ENCODE results near the gene CDH10.

CDH10 gene

DNA sequence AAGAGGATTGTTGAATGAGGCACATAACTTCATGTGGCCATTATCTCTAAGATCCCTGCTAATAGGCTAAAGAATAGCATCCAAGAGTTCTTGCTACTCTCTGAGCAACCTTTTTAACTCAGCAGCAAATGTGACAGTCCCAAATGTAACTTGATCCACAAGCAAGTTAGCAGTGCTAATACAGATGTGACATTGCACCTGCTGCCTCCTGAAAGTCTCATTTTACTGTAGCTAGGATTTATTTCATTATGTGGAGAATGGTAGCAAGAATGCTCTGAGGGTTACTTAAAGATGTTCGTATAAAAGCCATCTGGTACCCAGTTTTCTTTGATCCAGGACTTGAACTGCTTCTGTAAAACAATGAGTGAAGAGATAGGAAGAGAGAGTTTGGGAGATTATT is 45.8 kb downstream of the CDH10 start:
- DNase-seq, result no peak

DNA sequence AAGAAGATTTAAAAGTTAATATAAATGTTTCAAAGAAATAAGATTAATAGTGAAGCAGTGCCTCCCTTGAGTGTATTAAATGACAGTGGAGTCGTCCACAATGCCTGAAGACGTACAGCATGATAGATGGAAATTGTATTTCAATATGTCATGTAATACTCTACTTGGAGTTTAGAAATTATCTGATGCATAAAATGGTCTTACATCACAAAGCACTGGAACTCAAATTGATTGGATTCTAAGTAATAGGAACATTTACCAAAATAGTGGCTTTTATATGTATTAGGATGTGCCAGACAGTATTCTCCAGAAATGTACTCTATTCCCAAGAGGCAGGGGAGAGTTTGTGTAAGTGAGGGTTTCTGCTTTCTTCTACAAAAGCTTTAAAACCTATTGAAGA is 49.4 kb downstream of the CDH10 start:
- DNase-seq, result no peak

DNA sequence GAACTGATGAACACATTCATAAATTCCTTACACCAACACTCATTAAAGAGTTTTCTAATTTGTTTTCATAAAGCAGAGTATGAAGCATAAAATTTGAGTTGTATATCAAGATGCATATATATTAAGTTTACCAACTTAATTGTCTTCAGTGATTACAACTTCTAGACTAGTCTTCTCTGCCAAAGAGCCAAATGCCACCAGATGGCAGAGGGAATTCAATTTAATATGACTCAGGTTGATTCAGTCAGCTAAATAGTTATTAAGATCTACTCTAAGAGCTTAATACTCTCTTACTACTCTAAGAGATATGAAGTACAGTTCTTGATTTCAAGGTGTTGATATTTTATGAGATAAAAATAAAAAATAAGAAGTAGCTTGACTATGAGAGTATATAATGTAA is 53.4 kb downstream of the CDH10 start:
- peak in 1 of 14 donors; percentile 36 for DNase-seq

GRCh38 chr5:24589566-24589965 is 55.2 kb downstream of the CDH10 start:
- DNase-seq, result no peak

DNA sequence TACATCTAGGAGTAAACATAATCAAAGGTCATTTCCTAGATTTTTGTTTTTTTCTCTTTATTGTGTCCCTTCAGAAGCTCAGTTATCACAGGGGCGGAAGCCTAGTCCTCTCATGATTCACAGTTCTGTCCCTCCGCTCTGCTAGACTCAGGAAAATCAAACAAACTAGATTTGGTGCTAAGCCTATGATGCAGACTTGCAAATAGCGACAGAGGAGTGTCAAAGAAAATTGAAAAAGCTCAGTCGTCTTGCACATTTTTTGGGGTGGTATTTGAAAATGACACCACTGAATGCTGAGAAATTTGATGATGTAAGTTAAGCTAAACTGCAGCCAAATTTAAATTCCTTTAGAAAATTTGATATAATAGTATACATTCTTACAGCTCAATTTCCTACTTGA is 59.0 kb downstream of the CDH10 start:
- DNase-seq, result no peak

DNA sequence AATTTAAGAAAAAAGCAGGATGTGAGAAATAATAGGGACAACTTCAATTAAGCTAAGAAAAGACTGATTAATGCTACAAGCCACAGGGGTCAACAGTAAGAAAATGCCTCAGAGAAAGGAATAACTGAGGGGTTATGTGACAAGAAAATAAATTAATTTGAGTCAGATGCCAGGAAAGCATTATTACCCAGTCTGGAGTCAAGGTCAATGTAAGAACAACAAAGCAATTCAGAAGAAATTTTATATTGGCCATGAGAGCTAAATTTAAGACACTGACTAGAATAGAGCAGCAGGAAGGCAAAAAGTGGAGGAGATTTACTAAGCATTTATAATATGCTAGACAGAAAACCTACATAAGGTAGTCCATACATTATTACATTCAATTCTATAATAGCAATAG is 73.5 kb downstream of the CDH10 start:
- no peak for DNase-seq

- no peak for DNase-seq
Measured at GRCh38 chr5:24566933-24567332, 77.8 kb downstream of the CDH10 start.

DNA sequence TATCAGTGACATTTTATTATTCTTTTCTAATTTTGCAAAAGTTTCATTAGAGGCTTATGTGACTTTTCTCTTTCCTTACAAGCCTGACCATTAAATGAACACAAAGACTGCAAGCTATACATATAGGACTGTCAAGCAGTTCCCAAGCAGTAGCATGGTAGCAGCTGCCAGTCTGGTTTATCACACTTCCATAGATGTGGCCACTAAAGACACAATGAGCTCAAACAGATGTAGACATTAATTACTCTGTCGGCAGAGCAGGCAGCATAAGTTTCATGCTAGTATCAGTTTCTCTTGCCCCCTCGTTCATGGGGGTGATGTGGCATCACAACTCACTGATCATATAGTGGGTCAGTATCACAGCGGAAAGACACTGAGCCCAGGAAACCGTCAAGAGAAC is 89.5 kb downstream of the CDH10 start:
- no peak for DNase-seq

DNA sequence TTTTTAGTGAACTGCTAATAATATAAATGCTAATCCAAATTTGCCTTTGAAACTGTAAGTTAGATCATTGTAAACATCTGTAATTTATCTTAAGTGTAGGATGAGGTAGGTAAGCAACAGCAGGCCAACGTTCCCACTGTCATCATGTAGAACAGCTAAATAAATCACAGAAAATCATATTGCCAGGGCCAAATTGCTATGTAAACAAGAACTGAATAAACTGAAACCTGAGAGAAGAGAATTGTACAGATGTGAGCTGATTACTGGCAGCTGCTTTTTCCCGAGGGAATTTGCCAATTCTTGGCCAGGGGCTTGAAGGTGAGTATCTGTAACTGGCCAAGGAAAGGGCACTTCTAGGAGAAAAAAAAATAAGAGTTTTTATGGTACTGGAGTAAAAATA is 97.6 kb downstream of the CDH10 start:
- DNase-seq, result no peak

DNA sequence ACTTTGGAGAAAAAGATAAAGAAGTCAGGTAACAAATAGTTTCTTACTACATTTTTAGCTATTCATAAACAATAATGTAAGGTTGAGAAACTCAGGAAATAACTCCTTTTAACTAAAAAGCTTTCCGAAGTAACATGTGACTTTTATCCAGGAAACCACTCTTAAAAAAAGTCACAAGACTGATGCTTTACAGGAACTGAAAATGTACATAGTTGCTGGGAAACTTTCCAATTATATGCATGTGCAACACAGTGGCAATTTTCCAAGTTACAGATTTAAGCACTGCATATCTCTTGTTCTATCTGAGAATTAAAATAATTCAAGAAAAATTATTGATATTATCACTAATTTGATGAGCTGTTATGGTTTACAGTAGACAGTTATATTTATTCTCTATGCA is 105.2 kb downstream of the CDH10 start:
- DNase-seq, result no peak

DNA sequence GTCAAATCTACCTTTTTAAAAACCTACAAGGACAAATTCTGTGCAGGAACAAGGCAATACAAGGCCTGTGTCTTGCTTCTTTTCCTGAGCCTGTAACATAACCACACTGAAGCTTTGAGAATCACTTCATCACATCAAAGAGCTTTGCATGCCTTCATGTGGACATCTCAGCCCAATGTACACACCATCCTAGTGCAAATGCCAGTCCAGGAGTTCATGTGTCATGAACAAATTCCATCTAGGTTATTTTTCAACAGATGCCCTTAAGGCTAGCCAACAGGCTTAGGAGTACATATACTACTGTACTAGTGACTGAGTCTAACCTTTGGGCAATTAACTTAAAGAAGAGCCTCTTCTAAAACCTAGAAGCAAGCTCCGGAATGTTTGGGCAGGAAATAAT is 106.4 kb downstream of the CDH10 start:
- DNase-seq, result peak in 1 of 14 donors; percentile 4

DNA sequence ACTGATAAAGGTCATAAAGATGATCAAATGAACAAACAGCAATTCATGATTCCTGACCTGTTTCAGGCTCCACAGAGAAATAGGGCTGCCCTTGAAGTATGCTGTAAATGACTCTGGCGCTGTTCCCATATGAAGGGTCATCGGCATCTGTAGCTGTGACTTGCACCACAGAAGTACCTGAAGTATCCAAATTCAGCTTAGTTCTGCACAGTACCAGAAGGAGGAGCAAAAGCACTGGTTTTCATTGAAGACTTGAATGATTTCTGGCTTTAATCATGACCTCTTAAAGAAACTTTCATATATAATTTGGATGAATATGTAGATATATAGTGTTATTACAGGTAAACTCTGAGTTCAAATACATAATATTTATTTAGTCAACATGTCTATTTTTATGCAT is 109.1 kb downstream of the CDH10 start:
- DNase-seq, result no peak

DNA sequence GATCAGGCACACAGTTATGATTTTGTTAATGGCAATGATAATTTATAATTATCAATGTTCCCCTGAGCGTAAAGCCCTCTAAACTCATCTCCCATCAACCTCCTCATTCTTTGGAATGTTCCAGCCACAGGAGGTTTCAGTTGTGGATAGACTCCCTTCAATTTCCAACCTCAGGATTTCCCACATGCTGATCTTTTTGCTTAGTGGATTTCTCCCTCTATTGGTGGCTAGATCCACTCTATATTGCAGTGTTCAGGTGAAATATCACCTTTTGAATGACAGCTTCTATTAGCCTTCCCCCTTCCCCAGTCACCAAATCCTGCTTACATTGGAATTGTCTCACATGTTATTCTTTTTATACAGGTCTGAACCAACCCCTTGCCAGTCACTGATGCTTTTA is 113.9 kb downstream of the CDH10 start:
- DNase-seq, result no peak

DNA sequence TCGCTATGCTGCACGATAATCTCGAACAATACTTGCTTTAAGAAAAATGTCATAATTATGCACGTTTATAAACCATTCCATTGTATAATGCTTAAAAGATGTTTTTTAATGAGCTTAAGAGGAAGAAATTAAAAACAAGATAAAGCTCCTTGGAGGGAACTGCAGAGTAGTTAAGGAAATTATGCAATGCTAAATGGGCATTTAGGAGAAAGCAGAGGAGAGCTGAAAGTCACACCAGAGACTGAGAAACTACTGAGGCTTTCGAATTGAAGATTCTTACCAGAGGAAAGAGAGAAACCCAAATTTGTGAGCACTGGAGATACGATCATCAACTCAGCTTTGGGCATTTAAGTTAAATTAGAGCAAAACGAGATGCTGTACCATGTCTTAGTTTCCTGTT is 119.4 kb downstream of the CDH10 start:
- DNase-seq, result no peak

- DNase-seq, result no peak
Measured at GRCh38 chr5:24512423-24512822, 132.4 kb downstream of the CDH10 start.

- DNase-seq, result no peak
Measured at GRCh38 chr5:24510523-24510988, 134.2 kb downstream of the CDH10 start.

DNA sequence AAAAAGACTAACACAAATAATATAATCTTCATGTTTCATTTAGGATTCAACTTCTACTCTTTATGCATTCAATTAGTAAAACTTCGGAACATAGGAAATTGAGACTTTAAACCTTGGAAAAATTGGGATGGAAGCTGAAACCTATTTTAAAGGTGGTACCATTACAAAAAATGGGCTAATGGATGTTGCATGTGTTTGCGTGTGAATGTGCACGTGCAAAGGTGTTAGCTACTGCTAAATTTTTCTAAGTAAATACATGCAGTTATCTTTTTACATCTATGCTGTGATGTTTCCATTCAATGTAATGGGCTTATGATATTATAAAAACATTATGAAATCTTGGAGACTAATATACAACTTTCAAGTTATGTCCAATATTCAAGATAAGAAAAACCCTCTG is 134.8 kb downstream of the CDH10 start:
- no peak for DNase-seq

- no peak for DNase-seq
Measured at GRCh38 chr5:24505258-24505657, 139.5 kb downstream of the CDH10 start.

GRCh38 chr5:24497591-24498157 is 147.1 kb downstream of the CDH10 start:
- no peak for DNase-seq

DNA sequence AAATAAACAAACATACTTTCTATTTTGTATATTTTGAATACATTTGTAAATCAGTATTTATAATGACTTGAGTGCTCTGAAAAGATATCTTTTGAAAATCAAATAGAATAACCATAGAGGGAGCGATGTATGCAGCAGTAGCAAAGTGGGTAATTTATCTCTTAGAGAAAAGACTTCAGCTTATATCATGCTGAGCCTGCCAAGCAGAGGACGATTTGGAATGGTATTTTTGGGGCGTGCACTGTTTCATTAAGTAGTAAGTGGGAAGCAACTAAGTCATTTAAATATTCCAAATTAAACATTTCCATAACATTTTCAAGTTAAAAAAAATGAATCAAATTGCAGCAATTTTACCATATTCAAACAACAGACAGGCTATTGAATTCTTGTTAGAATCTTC is 147.6 kb downstream of the CDH10 start:
- DNase-seq, result peak in 1 of 14 donors; percentile 13

- DNase-seq, result no peak
Measured at GRCh38 chr5:24496268-24496667, 148.5 kb downstream of the CDH10 start.

GRCh38 chr5:24492229-24492628 is 152.5 kb downstream of the CDH10 start:
- no peak for DNase-seq

- DNase-seq, result no peak
Measured at GRCh38 chr5:24491490-24491889, 153.3 kb downstream of the CDH10 start.

- DNase-seq, result no peak
Measured at GRCh38 chr5:24487368-24488229, 157.2 kb downstream of the CDH10 start.
